Esophagus muscularis mucosa (tissue), 4 donors: Measurements from ENCODE around the gene OMG. TPM values are rescaled to one million over a fixed set of nuclear protein-coding genes. Genes with fewer than 3 reads are reported as not detected.

Source experiments
- DNase-seq: peaks from one replicate; pipeline ENCODE4 v3.0.0-alpha.2; 2017; ENCODE audit errors: extremely low spot score
- H3K27ac ChIP-seq, 4 donors: fragments of 200-600 bp; sonication (generic); replicated peaks in 1 of 4; 1 replicate in 3 of 4; 2 replicates in 1 of 4; pipeline ENCODE4 v1.5.1; 2016 to 2019; ENCODE audit warnings: mild to moderate bottlenecking in 1 of 4
- H3K27me3 ChIP-seq, 4 donors: fragments of 200-600 bp; sonication (generic); one replicate each; pipeline versions ENCODE4 v1.5.1 to v1.6.0; 2016 to 2019
- H3K36me3 ChIP-seq, 4 donors: fragments of 200-600 bp; sonication (generic); one replicate each; pipeline ENCODE4 v1.5.1; 2016 to 2019
- H3K4me1 ChIP-seq, 4 donors: fragments of 200-600 bp; sonication (generic); one replicate each; pipeline ENCODE4 v1.5.1; 2016 to 2019
- H3K4me3 ChIP-seq, 4 donors: fragments of 200-600 bp; sonication (generic); 1 replicate in 2 of 4; 2 replicates in 2 of 4; pipeline ENCODE4 v1.5.1; 2016 to 2019; ENCODE audit warnings: mild to moderate bottlenecking in 4 of 4, moderate library complexity in 1 of 4
- H3K9me3 ChIP-seq, 4 donors: fragments of 200-600 bp; sonication (generic); 1 replicate in 3 of 4; 2 replicates in 1 of 4; pipeline ENCODE4 v1.5.1; 2016 to 2019
- EP300 ChIP-seq: sonication (generic); formaldehyde crosslinking; IDR thresholded peaks from one replicate; pipeline ENCODE4 v1.6.1; 2017; ENCODE audit warnings: antibody characterized with exemption
- POLR2A ChIP-seq: fragments of 450-650 bp; IDR thresholded peaks from one replicate; pipeline ENCODE4 v1.6.1; 2017; ENCODE audit warnings: antibody characterized with exemption, moderate library complexity, mild to moderate bottlenecking, low read depth
- POLR2AphosphoS5 ChIP-seq, 2 donors: sonication (generic); formaldehyde crosslinking; IDR thresholded peaks; one replicate each; pipeline ENCODE4 v1.6.1; 2017; ENCODE audit warnings: antibody characterized with exemption in 2 of 2
- WGBS: methylation state at CpG from one replicate; pipeline ENCODE4 v1.1.5; 2018; 5-methylcytosine and 5-hydroxymethylcytosine counted together
- intact Hi-C: fragments of 100-400 bp; cut with DNase I; formaldehyde crosslinking; loops from one replicate; pipeline ENCODE4 v1.15.1; 2023
- total RNA-seq, 4 donors: library from RNA; depleted of rRNA; stranded (reverse); fragments of >200 nt; gene quantifications; one replicate each; pipeline versions ENCODE4 v1.1.0 to v1.2.1, GENCODE V29; 2016
- TF ChIP-seq, protein P1 (sequence below), 3 experiments: fragments of 200-600 bp in 2 of 3; fragments of 450-650 bp in 1 of 3; sonication (generic) in 2 of 3; IDR thresholded peaks; one replicate each; pipeline ENCODE4 v1.5.1; 2017 to 2019; ENCODE audit warnings: antibody characterized with exemption in 3 of 3, mild to moderate bottlenecking in 2 of 3, moderate library complexity in 1 of 3

The OMG gene
- total RNA-seq, 4 donors from 2014 or later: 0.66 to 1.1 TPM; not detected in 2

DNA sequence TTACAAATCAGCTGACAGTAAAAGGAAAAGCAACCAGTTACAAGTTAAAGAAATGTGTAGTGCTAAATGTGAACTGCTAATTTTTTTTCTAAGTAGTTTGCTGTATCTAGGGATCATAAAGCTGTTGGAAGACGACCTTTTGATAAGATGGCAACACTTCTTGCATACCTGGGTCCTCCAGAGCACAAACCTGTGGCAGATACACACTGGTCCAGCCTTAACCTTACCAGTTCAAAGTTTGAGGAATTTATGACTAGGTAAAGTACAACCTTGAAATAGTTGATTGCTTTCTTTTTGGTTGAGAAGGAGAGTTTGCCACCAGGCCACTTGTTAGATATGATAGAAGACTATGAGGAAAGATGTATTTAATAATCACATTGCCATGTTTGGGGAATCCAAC, 35.4 kb downstream of the OMG start:
- Histone ChIP-seq H3K9me3 (no peaks in the 10 kb centered on the region), H3K27ac (no peak overlapping the region), H3K27me3 (no peaks in the 10 kb centered on the region), H3K4me1 (no peaks in the 10 kb centered on the region), H3K4me3 (no peak overlapping the region), H3K36me3 (peaks cover 5 to 54% (median 41%) of the 10 kb centered on the region in 4 donors)
- no peak for DNase-seq
- intact Hi-C loops: no loop called here
- 83% methylated on average over 1 of the region's 1 CpG for WGBS
- no peak for TF ChIP-seq POLR2AphosphoS5 (IDR thresholded peaks at IDR 0.05)

- DNase-seq: no peak
Measured at GRCh38 chr17:31260151-31260550, 36.9 kb downstream of the OMG start.

DNA sequence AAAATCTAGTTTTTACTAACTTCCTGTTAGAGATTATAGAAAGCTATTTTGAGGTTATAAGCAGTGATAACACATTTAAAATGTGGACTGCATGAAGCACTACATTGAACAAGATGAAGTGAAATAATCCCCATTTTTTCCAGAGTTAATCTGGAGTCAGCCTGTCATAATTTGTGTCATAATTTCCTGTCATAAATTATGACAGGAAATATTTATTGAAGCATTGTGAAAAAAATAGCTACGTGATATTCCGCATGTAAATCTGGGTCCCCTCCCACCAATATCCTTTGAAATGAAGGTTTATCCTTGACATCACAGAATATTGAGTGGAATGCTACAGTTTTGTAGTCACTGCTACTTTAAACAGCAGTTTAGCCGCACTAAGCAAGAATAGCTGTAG, 40.1 kb downstream of the OMG start:
- intact Hi-C loops: no loop called here
- Histone ChIP-seq H3K9me3 (no peaks in the 10 kb centered on the region), H3K36me3 (peaks cover 5 to 32% (median 25%) of the 10 kb centered on the region in 4 donors), H3K4me3 (no peak overlapping the region), H3K4me1 (no peaks in the 10 kb centered on the region), H3K27ac (no peak overlapping the region), H3K27me3 (no peaks in the 10 kb centered on the region)
- 89% methylated on average over 3 of the region's 3 CpGs for WGBS
- TF ChIP-seq EP300 (no peak), POLR2AphosphoS5 (IDR thresholded peaks at IDR 0.05) (no peak), POLR2A (no peak)
- TF ChIP-seq, protein P1, sequence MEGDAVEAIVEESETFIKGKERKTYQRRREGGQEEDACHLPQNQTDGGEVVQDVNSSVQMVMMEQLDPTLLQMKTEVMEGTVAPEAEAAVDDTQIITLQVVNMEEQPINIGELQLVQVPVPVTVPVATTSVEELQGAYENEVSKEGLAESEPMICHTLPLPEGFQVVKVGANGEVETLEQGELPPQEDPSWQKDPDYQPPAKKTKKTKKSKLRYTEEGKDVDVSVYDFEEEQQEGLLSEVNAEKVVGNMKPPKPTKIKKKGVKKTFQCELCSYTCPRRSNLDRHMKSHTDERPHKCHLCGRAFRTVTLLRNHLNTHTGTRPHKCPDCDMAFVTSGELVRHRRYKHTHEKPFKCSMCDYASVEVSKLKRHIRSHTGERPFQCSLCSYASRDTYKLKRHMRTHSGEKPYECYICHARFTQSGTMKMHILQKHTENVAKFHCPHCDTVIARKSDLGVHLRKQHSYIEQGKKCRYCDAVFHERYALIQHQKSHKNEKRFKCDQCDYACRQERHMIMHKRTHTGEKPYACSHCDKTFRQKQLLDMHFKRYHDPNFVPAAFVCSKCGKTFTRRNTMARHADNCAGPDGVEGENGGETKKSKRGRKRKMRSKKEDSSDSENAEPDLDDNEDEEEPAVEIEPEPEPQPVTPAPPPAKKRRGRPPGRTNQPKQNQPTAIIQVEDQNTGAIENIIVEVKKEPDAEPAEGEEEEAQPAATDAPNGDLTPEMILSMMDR (IDR thresholded peaks at IDR 0.05): no peak
- no peak for DNase-seq

More at GRCh38 chr17:31260151-31260550, 36.9 kb downstream of the OMG start:
- H3K9me3 ChIP-seq: no peaks in the 10 kb centered on the region
- H3K4me1 ChIP-seq: no peaks in the 10 kb centered on the region
- intact Hi-C loops: no loop called here
- TF ChIP-seq, protein P1 (IDR thresholded peaks at IDR 0.05): no peak
- TF ChIP-seq POLR2A: no peak
- no peak for TF ChIP-seq POLR2AphosphoS5 (IDR thresholded peaks at IDR 0.05)
- TF ChIP-seq EP300: no peak
- H3K4me3 ChIP-seq: no peak overlapping the region
- peaks cover 5 to 43% (median 31%) of the 10 kb centered on the region in 4 donors for H3K36me3 ChIP-seq
- H3K27ac ChIP-seq: no peak overlapping the region
- no peaks in the 10 kb centered on the region for H3K27me3 ChIP-seq
- WGBS: 97% methylated on average over 3 of the region's 3 CpGs

DNA sequence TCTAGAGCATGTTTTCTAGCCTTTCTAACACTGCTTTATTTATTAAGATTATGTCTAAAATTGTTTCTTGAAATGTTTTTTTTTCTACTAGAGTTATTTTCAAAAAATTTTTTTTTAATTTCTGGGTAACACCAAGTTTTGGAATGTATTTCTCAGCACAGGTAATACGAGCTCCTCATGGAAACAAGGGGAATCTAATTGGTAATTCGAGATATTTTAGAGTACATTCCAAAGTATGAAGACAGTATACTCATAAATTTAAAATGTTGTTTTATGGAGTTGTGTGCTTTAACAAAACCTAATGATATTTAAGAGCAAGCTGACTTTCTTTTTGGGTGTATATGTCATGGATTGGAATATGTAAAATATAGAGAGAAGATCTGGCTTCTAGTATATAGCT, 42.4 kb downstream of the OMG start:
- WGBS: 93% methylated on average over 2 of the region's 2 CpGs

GRCh38 chr17:31252741-31253140, 44.3 kb downstream of the OMG start:
- Histone ChIP-seq H3K9me3 (no peaks in the 10 kb centered on the region), H3K4me3 (no peak overlapping the region), H3K4me1 (peaks cover 0 to 6% (median 2%) of the 10 kb centered on the region in 4 donors), H3K27ac (no peak overlapping the region), H3K27me3 (no peaks in the 10 kb centered on the region), H3K36me3 (peaks cover 7 to 22% (median 12%) of the 10 kb centered on the region in 4 donors)
- WGBS: 84% methylated on average over 1 of the region's 1 CpG
- TF ChIP-seq POLR2AphosphoS5 (IDR thresholded peaks at IDR 0.05) (no peak), EP300 (no peak), POLR2A (no peak)
- TF ChIP-seq, protein P1 (IDR thresholded peaks at IDR 0.05): no peak
- intact Hi-C loops: no loop called here
- no peak for DNase-seq

More for the DNA sequence above, 42.4 kb downstream of the OMG start:
- no peak for TF ChIP-seq POLR2AphosphoS5 (IDR thresholded peaks at IDR 0.05)
- TF ChIP-seq, protein P1 (IDR thresholded peaks at IDR 0.05): no peak
- TF ChIP-seq EP300: no peak
- no peak for TF ChIP-seq POLR2A
- H3K27ac ChIP-seq: no peak overlapping the region
- no peak overlapping the region for H3K4me3 ChIP-seq
- DNase-seq: no peak
- H3K36me3 ChIP-seq: peaks cover 2 to 11% (median 6%) of the 10 kb centered on the region in 4 donors
- H3K4me1 ChIP-seq: peaks cover 0 to 6% (median 2%) of the 10 kb centered on the region in 4 donors
- no peaks in the 10 kb centered on the region for H3K9me3 ChIP-seq
- no peaks in the 10 kb centered on the region for H3K27me3 ChIP-seq
- intact Hi-C loops: no loop called here
